GM19023 (cell line): Measurements from ENCODE around the gene SGF29.
"Not testable (repeated sequence)": the region's sequence is repeated elsewhere in the genome, so short reads cannot be mapped to it uniquely, and the experiment has no call there.

ENCODE experiments used
- ATAC-seq: cut with Tn5 transposase; IDR thresholded peaks from one replicate; pipeline ENCODE4 v1.9.1; 2021; ENCODE audit warnings: mild to moderate bottlenecking, moderate library complexity; ENCODE audit not compliant: unreplicated experiment

SGF29 gene

GRCh38 chr16:28563218-28563617 is 9.5 kb downstream of the SGF29 start:
- no peak for ATAC-seq

DNA sequence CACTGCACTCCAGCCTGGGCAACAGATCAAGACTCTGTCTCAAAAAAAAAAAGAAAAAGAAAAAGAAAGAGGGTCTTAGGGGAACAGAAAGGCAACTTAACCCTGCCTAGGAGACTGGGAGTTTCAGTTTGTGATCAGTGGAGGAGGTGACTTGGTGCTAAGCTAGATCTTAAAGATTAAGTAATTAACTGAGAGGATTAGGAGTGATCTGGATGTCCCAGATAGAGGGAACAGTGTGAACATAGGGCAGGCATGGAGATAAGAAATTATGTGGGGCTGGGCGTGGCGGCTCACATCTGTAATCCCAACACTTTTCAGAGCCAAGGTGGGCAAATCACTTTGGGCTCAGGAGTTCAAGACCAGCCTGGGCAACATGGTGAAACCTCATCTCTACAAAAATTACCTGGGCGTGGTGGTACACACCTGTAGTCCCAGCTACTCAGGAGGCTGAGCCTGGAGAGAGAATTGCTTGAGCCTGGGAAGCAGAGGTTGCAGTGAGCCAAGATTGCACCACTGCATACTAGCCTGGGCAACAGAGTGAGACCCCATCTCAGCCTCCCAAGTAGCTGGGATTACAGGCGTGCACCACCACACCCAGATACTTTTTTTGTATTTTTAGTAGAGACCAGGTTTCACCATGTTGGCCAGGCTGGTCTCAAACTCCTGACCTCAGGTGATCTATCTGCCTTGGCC is 12.7 kb downstream of the SGF29 start:
- not testable (repeated sequence) for ATAC-seq

- ATAC-seq = no peak
Observed at GRCh38 chr16:28567292-28567691, 13.6 kb downstream of the SGF29 start.

DNA sequence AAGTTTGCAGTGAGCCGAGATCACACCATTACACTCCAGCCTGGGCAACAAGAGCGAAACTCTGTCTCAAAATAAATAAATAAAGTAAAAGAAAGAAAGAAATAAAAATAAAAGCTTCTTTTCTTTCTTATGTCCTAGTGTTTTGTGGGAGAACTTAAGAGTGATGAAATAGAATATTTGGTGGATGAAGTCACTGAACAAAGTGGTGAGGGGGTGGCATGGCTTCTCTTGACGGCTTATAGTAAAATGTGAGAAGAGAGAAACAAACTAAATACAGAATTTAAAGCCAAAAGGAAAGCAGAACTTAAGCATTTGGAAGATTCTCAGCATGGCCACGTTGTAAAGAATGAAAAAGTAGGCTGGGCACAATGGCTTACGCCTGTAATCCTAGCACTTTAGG is 15.3 kb downstream of the SGF29 start:
- ATAC-seq = no peak

DNA sequence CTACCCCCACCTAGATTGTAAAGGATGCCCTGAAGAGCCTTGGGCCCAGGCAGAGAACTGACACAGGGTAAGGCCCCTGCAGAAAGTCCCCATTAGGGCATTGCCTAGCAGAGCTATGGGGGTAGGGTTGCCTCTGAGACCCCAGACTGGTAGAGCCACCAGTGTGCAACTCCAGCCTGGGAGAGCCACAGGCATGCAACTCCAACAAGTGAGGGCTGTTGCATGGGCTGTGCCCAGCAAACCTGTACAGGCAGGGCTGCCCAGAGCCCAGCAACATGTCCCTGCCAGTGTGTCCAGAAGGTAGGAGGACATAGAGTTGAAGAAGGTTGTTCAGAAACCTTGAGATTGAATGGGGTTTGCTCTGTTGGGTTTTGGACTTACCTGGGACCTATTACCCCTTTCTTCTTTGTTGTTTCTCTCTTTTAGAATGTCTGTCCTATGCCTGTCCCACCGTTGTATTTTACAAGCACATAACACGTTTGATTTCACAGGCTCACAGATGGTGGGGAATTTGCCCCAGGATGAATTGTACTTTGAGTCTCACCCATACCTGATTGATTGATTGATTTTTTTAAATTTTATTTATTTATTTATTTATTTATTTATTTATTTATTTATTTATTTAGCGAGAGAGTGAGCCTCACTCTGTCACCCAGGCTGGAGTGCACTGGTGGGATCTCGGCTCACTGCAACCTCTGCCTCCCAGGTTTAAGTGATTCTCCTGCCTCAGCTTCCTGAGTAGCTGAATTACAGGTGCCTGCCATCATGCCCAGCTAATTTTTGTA is 16.4 kb downstream of the SGF29 start:
- no peak for ATAC-seq

GRCh38 chr16:28572696-28573510 is 19.2 kb downstream of the SGF29 start:
- no peak for ATAC-seq

- ATAC-seq = no peak
Observed at GRCh38 chr16:28573738-28574718, 20.3 kb downstream of the SGF29 start.

GRCh38 chr16:28574925-28575324 is 21.2 kb downstream of the SGF29 start:
- no peak for ATAC-seq

GRCh38 chr16:28575446-28576109 is 21.9 kb downstream of the SGF29 start:
- no peak for ATAC-seq

- no peak for ATAC-seq
Observed at GRCh38 chr16:28580726-28581315, 27.1 kb downstream of the SGF29 start.

- no peak for ATAC-seq
Observed at GRCh38 chr16:28585674-28586073, 32.0 kb downstream of the SGF29 start.

DNA sequence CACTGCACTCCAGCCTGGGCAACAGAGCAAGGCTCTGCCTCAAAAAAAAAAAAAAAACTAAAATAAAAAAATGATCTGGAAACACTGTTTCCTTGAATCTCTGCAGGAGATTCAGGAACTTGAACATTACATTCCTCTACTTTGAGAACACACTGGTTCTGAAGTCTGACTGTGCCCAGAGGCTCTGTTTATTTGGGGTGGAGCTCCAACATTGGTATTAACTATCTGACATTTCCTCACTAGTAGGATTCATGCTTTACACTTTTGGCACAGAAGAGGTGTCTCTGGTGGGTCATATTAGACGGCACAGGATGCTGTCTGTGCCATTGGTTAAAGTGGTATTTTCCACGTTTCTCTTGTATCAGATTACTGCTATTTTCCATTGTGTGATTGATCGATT is 32.7 kb downstream of the SGF29 start:
- no peak for ATAC-seq

GRCh38 chr16:28587386-28587785 is 33.7 kb downstream of the SGF29 start:
- no peak for ATAC-seq

GRCh38 chr16:28589069-28589468 is 35.3 kb downstream of the SGF29 start:
- ATAC-seq = no peak

DNA sequence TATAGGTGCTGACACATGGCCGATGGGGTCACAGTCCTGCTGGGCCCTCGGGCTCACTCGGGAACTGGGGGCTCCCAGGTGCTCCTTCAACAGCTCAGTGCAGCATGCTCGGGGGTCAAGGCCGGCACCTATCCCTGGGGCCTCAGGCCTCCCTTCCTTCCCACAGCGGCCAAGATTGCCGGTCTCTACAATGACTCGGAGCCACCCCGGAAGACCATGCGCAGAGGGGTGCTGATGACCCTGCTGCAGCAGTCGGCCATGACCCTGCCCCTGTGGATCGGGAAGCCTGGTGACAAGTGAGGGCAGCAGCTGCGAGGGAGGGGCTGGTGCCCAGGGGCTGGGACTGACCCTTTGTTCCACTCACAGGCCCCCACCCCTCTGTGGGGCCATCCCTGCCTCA is 36.2 kb downstream of the SGF29 start:
- ATAC-seq = no peak

GRCh38 chr16:28590384-28591340 is 36.9 kb downstream of the SGF29 start:
- ATAC-seq = no peak

- ATAC-seq = no peak
Observed at GRCh38 chr16:28591355-28591754, 37.6 kb downstream of the SGF29 start.

DNA sequence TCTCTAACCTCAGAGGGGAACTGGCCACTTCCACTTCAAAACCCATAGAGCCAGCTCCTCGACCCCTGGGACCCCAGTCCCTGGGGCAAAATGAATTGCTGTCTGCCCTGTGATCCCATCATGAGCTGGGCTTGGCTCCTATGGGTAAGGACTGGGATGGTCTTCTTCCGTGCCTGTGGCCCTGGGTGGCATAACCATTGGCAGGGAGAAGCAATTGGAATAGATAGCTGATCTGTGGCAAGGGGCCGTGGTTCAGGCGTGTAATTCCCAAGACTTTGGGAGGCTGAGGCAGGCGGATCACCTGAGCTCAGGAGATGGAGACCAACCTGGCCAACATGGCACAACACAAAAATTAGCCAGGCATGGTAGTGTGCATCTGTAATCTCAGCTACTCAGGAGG is 38.8 kb downstream of the SGF29 start:
- ATAC-seq = no peak
